ENCODE measurements around the gene FGGY. TPM values are rescaled to one million over a fixed set of nuclear protein-coding genes. Genes with fewer than 3 reads are reported as not detected.

FGGY gene
- total and polyA plus RNA-seq, 8 donors = 6.2 to 27.0 (median 16.0) TPM

DNA sequence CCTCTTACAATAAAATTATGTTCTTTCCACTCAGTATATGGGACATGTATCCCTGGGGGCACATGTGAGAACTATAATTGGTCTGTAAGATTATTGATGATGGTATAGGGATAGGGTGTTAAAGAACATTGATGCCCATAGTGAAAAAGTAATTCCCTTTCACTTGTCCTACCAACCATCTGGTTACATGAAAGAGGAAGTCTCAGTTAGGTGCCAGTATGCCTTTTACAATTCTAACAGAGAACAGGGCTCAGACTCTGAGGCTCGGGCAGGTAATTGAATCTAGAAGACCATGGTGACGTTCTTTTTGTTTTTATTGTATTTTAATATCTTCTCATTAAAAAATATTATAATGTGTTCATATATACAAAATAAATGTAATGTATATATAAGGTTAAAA is 113.6 kb downstream of the FGGY start:
- FAIRE-seq (no peak), DNase-seq (no peak)
- 95 to 97% methylated on average over 2 of the region's 2 CpGs for WGBS, 2 donors

DNA sequence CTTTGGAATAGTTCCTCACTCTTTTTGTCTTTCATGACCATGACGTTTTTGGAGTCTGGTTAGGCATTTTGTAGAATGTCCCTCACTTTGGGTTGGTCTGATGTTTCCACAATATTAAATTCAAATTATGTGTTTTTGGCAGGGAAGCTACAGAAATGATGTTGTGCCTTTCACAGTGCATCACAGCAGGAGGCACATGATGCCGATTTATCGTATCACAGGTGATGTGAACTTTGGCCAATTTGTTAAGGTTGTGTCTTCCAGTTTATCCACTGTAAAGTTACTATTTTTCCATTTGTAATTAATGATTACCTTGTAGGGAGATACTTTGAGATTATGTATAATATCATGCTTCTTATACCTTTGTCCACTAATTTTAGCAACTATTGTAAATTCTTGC is 114.3 kb downstream of the FGGY start:
- WGBS, 2 donors = 50 to 61% methylated on average over 3 of the region's 3 CpGs
- TF ChIP-seq, protein P1, sequence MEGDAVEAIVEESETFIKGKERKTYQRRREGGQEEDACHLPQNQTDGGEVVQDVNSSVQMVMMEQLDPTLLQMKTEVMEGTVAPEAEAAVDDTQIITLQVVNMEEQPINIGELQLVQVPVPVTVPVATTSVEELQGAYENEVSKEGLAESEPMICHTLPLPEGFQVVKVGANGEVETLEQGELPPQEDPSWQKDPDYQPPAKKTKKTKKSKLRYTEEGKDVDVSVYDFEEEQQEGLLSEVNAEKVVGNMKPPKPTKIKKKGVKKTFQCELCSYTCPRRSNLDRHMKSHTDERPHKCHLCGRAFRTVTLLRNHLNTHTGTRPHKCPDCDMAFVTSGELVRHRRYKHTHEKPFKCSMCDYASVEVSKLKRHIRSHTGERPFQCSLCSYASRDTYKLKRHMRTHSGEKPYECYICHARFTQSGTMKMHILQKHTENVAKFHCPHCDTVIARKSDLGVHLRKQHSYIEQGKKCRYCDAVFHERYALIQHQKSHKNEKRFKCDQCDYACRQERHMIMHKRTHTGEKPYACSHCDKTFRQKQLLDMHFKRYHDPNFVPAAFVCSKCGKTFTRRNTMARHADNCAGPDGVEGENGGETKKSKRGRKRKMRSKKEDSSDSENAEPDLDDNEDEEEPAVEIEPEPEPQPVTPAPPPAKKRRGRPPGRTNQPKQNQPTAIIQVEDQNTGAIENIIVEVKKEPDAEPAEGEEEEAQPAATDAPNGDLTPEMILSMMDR (IDR thresholded peaks at IDR 0.05) = no peak
- Histone ChIP-seq H3K27ac (no peak overlapping the region), H3K27me3 (no peaks in the 10 kb centered on the region), H3K4me3 (no peak overlapping the region), H3K4me1 (peaks cover 0 to 9% (median 0%) of the 10 kb centered on the region in 3 donors), H3K9me3 (no peaks in the 10 kb centered on the region), H3K36me3 (no peaks in the 10 kb centered on the region)
- no peak for ATAC-seq
- DNase-seq = no peak
- no peak for FAIRE-seq
- intact Hi-C loops (cut with DNase I) = no loop called here

More for the DNA sequence above, 113.6 kb downstream of the FGGY start:
- Histone ChIP-seq H3K4me1 (peaks cover 0 to 9% (median 0%) of the 10 kb centered on the region in 3 donors), H3K27ac (no peak overlapping the region), H3K9me3 (no peaks in the 10 kb centered on the region), H3K4me3 (no peak overlapping the region), H3K27me3 (no peaks in the 10 kb centered on the region), H3K36me3 (no peaks in the 10 kb centered on the region)
- no peak for ATAC-seq
- intact Hi-C loops (cut with DNase I) = no loop called here
- TF ChIP-seq, protein P1 (IDR thresholded peaks at IDR 0.05) = no peak

DNA sequence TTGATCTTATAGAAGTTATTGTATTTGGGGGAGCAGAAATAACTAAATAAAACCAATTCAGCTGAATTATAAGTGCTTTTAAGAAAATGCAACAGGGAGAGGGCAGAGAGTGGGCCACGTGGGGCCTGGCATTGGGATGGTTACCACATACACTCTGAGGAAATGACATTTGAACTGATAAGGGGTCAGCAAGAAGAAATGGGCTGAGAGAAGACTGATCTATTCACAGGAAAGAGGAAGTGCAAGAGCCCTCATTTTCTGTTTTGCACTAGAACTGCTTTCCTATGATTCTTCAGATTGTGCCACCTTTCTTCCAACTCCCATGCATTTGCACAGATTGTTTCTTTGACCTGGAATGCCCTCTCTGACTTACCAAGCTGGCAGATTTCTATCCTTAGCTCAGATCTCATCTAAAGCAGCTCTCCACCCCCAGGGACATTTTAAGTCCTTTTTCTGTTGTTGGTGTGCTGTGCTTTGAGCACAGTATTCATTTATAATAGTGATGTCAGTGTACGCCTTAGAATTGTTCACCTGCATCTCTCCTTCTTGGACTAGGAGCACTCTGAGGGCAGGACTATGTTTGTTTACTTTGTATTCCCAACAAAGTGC is 115.9 kb downstream of the FGGY start:
- Histone ChIP-seq H3K4me3 (no peak overlapping the region), H3K27me3 (no peaks in the 10 kb centered on the region), H3K9me3 (no peaks in the 10 kb centered on the region), H3K27ac (no peak overlapping the region), H3K4me1 (peaks cover 0 to 9% (median 0%) of the 10 kb centered on the region in 3 donors), H3K36me3 (no peaks in the 10 kb centered on the region)
- intact Hi-C loops (cut with DNase I) = no loop called here
- FAIRE-seq = no peak
- ATAC-seq = no peak
- 80 to 82% methylated on average over 2 of the region's 2 CpGs for WGBS, 2 donors
- TF ChIP-seq, protein P1 (IDR thresholded peaks at IDR 0.05) = no peak
- no peak for DNase-seq

DNA sequence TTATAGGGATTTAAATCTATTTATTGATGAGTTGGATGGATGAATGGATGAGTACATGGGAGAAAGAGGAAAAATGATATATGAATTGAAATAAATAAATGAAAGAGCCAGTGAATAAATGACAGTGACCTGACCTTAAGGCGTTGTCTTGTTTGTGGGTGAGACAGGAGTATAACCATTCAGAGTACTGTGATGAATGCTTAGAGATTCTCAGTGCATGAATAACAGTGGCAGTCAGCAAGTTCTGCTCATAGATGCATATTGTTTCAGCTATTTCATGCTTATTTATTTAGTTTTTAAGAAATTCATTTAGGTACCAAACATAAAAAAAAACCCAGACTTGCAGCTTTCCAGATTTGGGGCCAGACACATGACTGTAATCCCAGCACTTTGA is 116.4 kb downstream of the FGGY start:
- TF ChIP-seq, protein P1 (IDR thresholded peaks at IDR 0.05) = no peak
- no peaks in the 10 kb centered on the region for H3K27me3 ChIP-seq
- no peaks in the 10 kb centered on the region for H3K9me3 ChIP-seq
- peaks cover 0 to 5% (median 0%) of the 10 kb centered on the region in 3 donors for H3K4me1 ChIP-seq
- H3K36me3 ChIP-seq = no peaks in the 10 kb centered on the region
- H3K27ac ChIP-seq = no peak overlapping the region
- no peak for DNase-seq
- intact Hi-C loops (cut with DNase I) = no loop called here
- 94 to 98% methylated on average over 1 of the region's 1 CpG for WGBS, 2 donors
- H3K4me3 ChIP-seq = no peak overlapping the region
- no peak for ATAC-seq
- no peak for FAIRE-seq

DNA sequence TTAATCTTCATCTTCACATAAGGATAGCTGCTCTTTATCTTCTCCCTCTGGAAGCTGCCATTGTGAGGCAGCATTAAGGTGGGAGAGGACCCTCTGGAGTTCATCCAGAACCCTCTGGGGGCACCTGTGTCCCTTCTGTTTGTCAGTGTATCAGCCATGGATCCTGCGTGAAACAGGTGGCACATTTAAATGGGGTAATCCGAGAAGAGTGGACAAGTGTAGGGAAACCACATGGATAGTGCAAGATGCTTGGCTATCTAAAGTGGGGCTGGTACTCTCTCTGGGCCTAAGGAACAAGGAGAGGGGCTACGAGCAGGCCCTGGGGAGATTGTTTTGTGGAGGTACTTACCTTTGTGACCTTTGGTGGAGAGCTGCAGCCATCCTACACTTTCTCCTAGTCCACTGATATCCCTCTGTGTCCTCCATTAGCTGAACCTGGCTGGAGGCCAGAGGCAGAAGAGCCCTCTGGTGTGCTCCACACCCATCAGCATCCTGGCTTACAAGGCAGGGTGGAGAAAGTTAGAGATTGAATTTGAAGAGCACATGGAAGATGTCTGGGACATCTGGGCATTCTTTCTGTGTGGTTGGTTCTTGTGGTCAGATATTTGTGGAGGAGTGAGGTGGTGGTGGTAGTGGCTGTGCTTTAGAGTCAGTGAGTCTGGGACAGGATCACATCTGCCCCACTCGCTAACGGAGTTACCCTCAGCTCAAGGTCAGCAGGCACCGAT is 117.7 kb downstream of the FGGY start:
- no peak for ATAC-seq
- intact Hi-C loops (cut with DNase I) = no loop called here

More for the DNA sequence above, 117.7 kb downstream of the FGGY start:
- Histone ChIP-seq H3K36me3 (no peaks in the 10 kb centered on the region), H3K9me3 (no peaks in the 10 kb centered on the region), H3K27me3 (no peaks in the 10 kb centered on the region), H3K27ac (no peak overlapping the region), H3K4me3 (no peak overlapping the region), H3K4me1 (no peaks in the 10 kb centered on the region)
- 75 to 83% methylated on average over 6 of the region's 6 CpGs for WGBS, 2 donors
- DNase-seq = no peak
- no peak for FAIRE-seq
- TF ChIP-seq, protein P1 (IDR thresholded peaks at IDR 0.05) = no peak
